Mucosa of rectum (tissue), 2 donors: ENCODE data around the gene TBC1D32.
"Not testable (repeated sequence)": the region's sequence is repeated elsewhere in the genome, so short reads cannot be mapped to it uniquely, and the experiment has no call there.

Experiments
- H3K27ac ChIP-seq, 2 donors: one replicate each; pipeline ENCODE4 v1.7.0; 2013; ENCODE audit warnings: inconsistent platforms in 2 of 2, low read depth in 2 of 2, low read length in 2 of 2
- H3K27me3 ChIP-seq, 2 donors: one replicate each; pipeline ENCODE4 v1.7.0; 2013; ENCODE audit warnings: low read length in 2 of 2; ENCODE audit not compliant: control insufficient read depth in 2 of 2, insufficient read depth in 2 of 2
- H3K36me3 ChIP-seq, 2 donors: one replicate each; pipeline ENCODE4 v1.7.0; 2013; ENCODE audit warnings: low read length in 2 of 2; ENCODE audit not compliant: control insufficient read depth in 2 of 2, insufficient read depth in 2 of 2
- H3K4me1 ChIP-seq, 2 donors: one replicate each; pipeline ENCODE4 v1.7.0; 2013; ENCODE audit warnings: low read length in 2 of 2, mild to moderate bottlenecking in 1 of 2; ENCODE audit not compliant: control insufficient read depth in 2 of 2, insufficient read depth in 2 of 2
- H3K4me3 ChIP-seq, 2 donors: one replicate each; pipeline ENCODE4 v1.7.0; 2013; ENCODE audit warnings: low read length in 2 of 2
- H3K9ac ChIP-seq, 2 donors: one replicate each; pipeline ENCODE4 v1.7.0; 2013; ENCODE audit warnings: low read length in 2 of 2, low read depth in 1 of 2, mild to moderate bottlenecking in 1 of 2
- H3K9me3 ChIP-seq, 2 donors: one replicate each; pipeline ENCODE4 v1.7.0; 2013; ENCODE audit warnings: low read length in 2 of 2; ENCODE audit not compliant: control insufficient read depth in 2 of 2
- donor health status: healthy.
- donor health status: Normal muscosa, but diverticular disease.

Gene TBC1D32

GRCh38 chr6:121188356-121188755, 145.9 kb downstream of the TBC1D32 start:
- H3K36me3 ChIP-seq = no peaks in the 10 kb centered on the region
- H3K9me3 ChIP-seq = no peaks in the 10 kb centered on the region
- H3K27me3 ChIP-seq = no peaks in the 10 kb centered on the region
- peaks cover 0 to under 1% of the 10 kb centered on the region in 2 donors for H3K4me1 ChIP-seq
- H3K27ac ChIP-seq = no peak overlapping the region
- H3K4me3 ChIP-seq = no peak overlapping the region
- no peak overlapping the region for H3K9ac ChIP-seq

- Histone ChIP-seq H3K4me1 (peaks cover 0 to 3% of the 10 kb centered on the region in 2 donors), H3K9me3 (no peaks in the 10 kb centered on the region), H3K27me3 (no peaks in the 10 kb centered on the region), H3K36me3 (no peaks in the 10 kb centered on the region), H3K9ac (no peak overlapping the region), H3K4me3 (no peak overlapping the region), H3K27ac (no peak overlapping the region)
Measured at GRCh38 chr6:121187833-121188200, 146.5 kb downstream of the TBC1D32 start.

GRCh38 chr6:121187200-121187832, 147.0 kb downstream of the TBC1D32 start:
- H3K9ac ChIP-seq = no peak overlapping the region
- no peaks in the 10 kb centered on the region for H3K27me3 ChIP-seq
- peaks cover 0 to 3% of the 10 kb centered on the region in 2 donors for H3K4me1 ChIP-seq
- no peaks in the 10 kb centered on the region for H3K9me3 ChIP-seq
- H3K36me3 ChIP-seq = no peaks in the 10 kb centered on the region
- H3K4me3 ChIP-seq = no peak overlapping the region
- no peak overlapping the region for H3K27ac ChIP-seq

GRCh38 chr6:121183742-121184141, 150.5 kb downstream of the TBC1D32 start:
- Histone ChIP-seq H3K9me3 (no peaks in the 10 kb centered on the region), H3K4me3 (no peak overlapping the region), H3K36me3 (no peaks in the 10 kb centered on the region), H3K4me1 (peaks cover 0 to 3% of the 10 kb centered on the region in 2 donors), H3K27me3 (no peaks in the 10 kb centered on the region), H3K9ac (no peak overlapping the region), H3K27ac (no peak overlapping the region)

- H3K4me1 ChIP-seq = no peaks in the 10 kb centered on the region
- no peak overlapping the region for H3K4me3 ChIP-seq
- H3K9me3 ChIP-seq = no peaks in the 10 kb centered on the region
- H3K36me3 ChIP-seq = no peaks in the 10 kb centered on the region
- no peak overlapping the region for H3K9ac ChIP-seq
- H3K27ac ChIP-seq = no peak overlapping the region
- H3K27me3 ChIP-seq = no peaks in the 10 kb centered on the region
Measured at GRCh38 chr6:121175827-121176226, 158.5 kb downstream of the TBC1D32 start.

- H3K27me3 ChIP-seq, H3K4me1 ChIP-seq, H3K27ac ChIP-seq, H3K36me3 ChIP-seq, H3K4me3 ChIP-seq, H3K9ac ChIP-seq, H3K9me3 ChIP-seq: not testable (repeated sequence)
Measured at GRCh38 chr6:121172451-121172850, 161.8 kb downstream of the TBC1D32 start.

- Histone ChIP-seq H3K9me3 (no peaks in the 10 kb centered on the region), H3K27ac (no peak overlapping the region), H3K9ac (no peak overlapping the region), H3K4me1 (no peaks in the 10 kb centered on the region), H3K4me3 (no peak overlapping the region), H3K27me3 (no peaks in the 10 kb centered on the region), H3K36me3 (no peaks in the 10 kb centered on the region)
Measured at GRCh38 chr6:121171879-121172278, 162.4 kb downstream of the TBC1D32 start.

- H3K27ac ChIP-seq = no peak overlapping the region
- H3K36me3 ChIP-seq = peaks cover 4 to 5% of the 10 kb centered on the region in 2 donors
- no peak overlapping the region for H3K9ac ChIP-seq
- no peaks in the 10 kb centered on the region for H3K27me3 ChIP-seq
- no peak overlapping the region for H3K4me3 ChIP-seq
- no peaks in the 10 kb centered on the region for H3K9me3 ChIP-seq
- H3K4me1 ChIP-seq = no peaks in the 10 kb centered on the region
Measured at GRCh38 chr6:121161886-121162285, 172.4 kb downstream of the TBC1D32 start.

GRCh38 chr6:121160276-121160675, 174.0 kb downstream of the TBC1D32 start:
- H3K9me3 ChIP-seq = no peaks in the 10 kb centered on the region
- H3K36me3 ChIP-seq = peaks cover 4 to 5% of the 10 kb centered on the region in 2 donors
- H3K27ac ChIP-seq = no peak overlapping the region
- H3K4me1 ChIP-seq = no peaks in the 10 kb centered on the region
- H3K4me3 ChIP-seq = no peak overlapping the region
- H3K27me3 ChIP-seq = no peaks in the 10 kb centered on the region
- H3K9ac ChIP-seq = no peak overlapping the region

- Histone ChIP-seq H3K4me3 (no peak overlapping the region), H3K36me3 (peaks cover 4 to 5% of the 10 kb centered on the region in 2 donors), H3K4me1 (no peaks in the 10 kb centered on the region), H3K9me3 (peaks cover 0 to 2% of the 10 kb centered on the region in 2 donors), H3K27ac (no peak overlapping the region), H3K9ac (no peak overlapping the region), H3K27me3 (no peaks in the 10 kb centered on the region)
Measured at GRCh38 chr6:121158891-121159290, 175.4 kb downstream of the TBC1D32 start.

GRCh38 chr6:121158438-121158837, 175.8 kb downstream of the TBC1D32 start:
- Histone ChIP-seq H3K27ac (no peak overlapping the region), H3K9me3 (peaks cover 0 to 2% of the 10 kb centered on the region in 2 donors), H3K4me1 (no peaks in the 10 kb centered on the region), H3K27me3 (no peaks in the 10 kb centered on the region), H3K36me3 (peaks cover 5 to 7% of the 10 kb centered on the region in 2 donors), H3K9ac (no peak overlapping the region), H3K4me3 (no peak overlapping the region)
